GM19193 (cell line): ENCODE measurements around the gene POLR3GL.

Experiments used
- POLR2A ChIP-seq: IDR thresholded peaks from 4 replicates; pipeline ENCODE4 v1.6.1; 2011; ENCODE audit not compliant: insufficient read depth, insufficient read length; ENCODE audit errors: extremely low read depth

POLR3GL gene

DNA sequence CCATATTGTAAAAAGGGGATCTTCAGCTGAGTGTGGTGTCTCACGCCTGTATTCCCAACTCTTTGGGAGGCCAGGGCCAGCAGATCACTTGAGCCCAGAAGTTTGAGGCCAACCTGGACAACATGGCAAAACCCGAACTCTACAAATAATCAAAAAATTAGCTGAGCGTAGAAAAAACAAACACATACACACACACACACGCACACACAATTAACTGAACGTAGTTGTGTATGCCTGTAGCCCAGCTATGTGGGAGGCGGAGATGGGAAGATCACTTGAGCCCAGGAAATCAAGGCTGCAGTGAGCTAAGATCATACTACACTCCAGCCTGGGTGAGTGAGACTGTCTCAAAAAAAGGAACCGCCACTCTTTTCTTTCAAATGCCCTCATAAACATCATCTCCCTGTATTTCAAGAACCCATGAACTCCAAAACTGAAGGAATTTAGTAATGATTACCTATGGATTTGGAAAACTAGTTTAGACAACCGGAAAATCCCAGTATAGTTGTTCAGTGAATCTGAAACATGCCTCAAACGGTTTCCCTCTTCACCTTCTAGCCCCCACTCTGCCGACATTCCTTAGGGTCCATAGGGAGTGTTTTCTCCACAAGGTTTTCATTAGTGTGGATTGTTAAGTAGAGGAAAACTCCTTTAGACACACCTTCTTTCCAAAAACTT, 27.4 kb downstream of the POLR3GL start:
- TF ChIP-seq POLR2A, result peak; percentile 68

DNA sequence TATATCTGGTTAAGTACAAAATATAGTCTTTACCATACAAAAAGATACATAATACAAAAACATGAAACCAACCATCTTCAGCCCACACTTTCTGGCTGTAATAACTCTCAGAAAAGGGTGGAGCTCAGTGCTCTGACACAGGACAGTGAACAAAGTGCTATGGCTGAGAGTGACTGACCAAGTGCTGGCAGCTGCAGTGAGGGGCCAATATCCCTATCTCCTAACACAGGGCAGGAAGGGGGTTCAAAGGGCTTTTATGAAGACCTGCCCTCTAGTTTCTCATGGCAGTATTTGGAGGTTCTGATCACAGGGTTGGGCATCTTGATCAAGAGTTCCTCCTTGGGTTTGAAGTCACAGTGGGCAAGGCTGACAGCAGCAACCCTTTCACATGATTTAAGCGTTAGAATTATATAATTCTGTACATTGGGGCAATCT, 28.0 kb downstream of the POLR3GL start:
- no peak for TF ChIP-seq POLR2A

DNA sequence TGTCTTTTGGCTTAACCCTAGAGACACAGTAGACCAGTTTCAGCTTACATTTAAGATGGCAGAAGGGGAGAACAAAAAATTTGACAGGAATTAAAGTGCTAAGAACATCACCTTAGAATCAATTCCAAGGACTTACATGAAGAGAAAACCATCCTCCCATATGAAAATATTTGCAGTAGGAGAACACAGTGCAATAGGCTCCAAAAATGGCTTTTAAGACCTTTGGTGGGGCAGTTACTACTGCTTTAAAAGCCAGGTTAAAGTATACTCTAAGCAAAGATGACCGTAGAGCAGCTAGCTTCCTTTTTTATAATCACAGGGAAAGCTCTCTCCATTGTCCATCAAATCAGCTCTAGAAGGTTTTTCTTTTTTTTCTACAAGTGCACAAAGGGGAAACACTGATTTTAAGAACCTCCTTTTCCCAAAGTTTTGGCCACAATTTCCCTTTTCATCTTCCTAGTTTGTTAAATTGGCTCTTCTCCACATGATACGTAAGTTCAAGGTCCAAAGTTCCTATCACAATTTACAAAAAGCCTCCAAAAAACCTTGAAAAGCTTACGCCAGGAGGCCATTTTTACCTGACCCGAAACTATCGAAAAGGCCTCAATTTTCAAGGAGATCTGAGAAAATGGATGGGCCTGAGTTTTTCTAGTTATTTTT, 28.6 kb downstream of the POLR3GL start:
- TF ChIP-seq POLR2A, result no peak

DNA sequence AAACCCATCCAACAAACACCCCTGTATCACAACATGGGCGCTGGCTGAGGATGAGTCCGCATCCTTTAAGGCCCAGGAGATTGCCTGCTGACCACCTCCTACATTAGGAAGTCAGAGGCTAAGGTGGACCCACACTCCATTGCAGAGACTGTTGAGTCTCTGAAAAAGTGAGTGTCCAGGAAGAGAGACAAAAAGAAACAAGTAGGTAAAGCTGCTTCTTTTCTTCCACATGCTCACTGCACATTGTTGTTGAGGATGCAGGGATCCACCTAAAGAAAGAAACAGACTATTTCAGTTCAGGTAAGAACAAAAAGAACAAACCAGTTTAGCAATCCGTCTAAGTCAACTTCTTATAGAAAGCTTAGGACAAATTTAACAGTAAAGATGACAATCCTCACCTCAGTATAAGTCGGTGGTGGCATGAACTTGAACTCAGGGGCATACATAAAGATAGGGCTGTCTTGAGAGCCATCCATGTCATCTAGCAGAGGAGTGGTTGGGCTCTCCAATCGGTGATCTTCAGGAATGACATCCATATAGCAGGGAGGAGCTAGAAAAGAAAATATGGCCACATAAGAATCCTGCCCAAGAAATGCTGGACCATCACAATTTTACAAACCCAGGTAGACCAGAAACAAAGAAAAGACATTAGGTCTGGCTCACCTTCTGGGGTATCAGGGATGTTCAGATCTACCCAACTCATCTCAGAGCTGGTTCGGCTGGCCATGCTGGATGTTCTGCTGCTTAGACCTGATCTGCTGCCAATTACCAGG, 29.3 kb downstream of the POLR3GL start:
- TF ChIP-seq POLR2A, result peak; percentile 22

DNA sequence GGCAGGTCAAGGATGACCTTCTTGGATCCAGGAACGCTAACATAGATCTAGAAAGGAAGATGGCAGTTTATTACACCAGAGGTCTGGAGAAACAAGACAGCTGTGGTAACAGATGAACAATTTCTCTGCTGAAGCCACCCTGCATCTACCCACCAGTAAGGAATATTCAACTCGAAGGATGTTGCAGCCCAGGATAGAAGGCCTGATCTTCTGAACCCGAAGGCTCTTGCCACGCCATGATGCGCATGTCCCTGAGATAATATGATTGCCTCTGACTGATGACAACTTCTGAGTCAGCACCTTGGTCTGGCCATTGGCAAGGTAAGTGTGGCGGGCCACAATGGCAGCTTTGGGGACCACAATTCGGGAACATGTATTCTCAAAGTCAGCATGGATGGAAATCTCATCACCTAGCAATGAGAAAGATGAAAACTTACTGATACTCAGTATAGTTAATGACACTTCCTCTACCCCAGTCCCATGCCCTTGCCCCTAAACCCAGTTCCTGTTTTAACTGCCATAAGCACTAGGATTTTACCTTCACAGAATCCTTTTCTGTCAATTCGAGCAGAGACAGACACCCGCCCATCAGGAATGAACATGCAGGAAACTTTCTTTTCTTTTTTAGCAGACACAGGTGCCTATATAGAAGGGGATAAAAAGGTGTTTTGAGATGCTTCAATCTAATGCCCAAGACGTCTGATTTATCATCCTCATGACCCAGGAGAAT, 30.1 kb downstream of the POLR3GL start:
- TF ChIP-seq POLR2A, result peak; percentile 27

DNA sequence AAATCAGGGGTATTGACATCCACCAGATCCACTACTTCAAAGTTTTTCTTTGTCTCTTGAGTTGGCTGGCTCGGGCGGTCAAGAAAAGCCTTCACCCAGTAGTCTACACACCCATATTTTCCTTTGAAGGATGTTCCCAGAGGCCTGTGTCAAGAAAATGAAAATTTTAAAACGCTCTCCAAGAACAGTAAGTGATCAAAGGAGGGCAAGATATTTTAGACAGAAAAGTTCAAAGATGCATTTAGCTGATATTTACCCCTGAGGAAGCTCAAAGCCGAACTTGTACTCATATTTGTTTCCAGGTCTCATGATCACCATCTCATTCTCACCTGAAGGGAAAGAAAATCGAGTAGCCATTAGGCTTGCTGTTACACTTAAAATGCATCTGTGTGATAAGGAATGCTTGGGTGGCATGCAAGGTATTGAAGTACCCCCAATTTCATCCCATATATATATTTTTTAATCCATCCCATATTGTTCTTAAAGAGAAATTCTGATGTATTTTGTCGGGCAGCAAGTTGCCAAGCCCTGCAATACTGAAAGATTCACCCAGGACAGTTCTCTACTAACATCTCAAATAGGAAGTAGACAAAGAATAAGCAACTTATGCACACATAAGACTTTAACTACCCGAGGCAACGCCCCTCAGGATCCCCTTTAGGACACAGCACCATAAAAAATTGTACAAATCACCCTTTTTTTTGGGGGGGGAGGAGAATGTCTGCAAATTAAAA, 30.8 kb downstream of the POLR3GL start:
- no peak for TF ChIP-seq POLR2A

DNA sequence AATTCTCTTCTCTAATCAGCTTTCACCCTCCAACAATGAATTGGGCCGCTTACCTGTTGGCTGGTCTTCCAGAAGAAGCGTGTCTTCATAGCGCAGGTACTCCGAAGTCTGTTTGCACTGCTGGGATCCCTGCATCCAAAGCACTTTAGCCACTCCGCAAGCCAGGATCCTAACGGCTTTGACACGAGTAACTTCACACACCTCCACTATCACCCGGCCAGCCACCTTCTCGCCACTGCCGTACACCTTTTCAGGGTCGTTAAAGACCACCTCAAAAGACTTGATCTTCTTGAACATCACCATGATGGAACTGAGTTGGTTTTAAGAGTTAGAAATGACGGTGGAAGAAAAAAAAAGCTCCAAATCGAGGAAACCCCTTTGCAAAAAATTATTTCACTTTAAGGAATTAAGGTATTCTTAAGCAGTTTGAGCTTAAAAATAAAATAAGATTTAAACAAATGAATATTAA, 31.5 kb downstream of the POLR3GL start:
- no peak for TF ChIP-seq POLR2A

DNA sequence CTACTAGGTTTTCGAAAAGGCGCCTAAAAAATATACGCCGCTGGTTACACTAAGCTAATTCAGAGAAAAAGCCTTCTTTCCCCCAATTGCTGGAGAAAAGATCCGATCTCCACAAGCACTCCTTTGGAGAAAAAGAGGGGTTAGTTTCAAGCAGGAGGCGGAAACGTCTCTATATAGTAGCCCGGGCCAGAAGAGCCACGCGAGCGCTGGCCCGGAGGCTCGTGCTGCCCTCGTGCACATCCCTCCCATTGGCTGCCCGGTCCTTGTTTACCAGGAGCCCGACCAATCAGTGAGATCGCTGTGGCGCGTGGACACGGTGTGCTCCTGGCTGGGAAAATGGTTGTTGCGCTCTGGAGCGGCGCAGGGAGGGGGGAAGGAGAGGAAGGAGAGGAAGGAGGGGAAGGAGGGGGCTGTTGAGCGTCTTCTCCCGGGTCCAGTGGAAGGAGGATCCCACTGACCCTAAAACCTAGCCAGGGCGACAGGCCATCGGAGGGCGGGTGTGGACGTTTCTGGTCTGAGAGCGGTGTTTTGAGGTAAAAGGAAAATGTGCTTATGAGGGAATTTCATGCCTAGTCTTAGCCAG, 32.0 kb downstream of the POLR3GL start, which contains the start of gene TXNIP:
TXNIP (minus strand) TSS at position 147 of the 583 bp plus-strand sequence. CDS start 313 bp downstream, outside the sequence.
- peak; percentile 93 for TF ChIP-seq POLR2A

DNA sequence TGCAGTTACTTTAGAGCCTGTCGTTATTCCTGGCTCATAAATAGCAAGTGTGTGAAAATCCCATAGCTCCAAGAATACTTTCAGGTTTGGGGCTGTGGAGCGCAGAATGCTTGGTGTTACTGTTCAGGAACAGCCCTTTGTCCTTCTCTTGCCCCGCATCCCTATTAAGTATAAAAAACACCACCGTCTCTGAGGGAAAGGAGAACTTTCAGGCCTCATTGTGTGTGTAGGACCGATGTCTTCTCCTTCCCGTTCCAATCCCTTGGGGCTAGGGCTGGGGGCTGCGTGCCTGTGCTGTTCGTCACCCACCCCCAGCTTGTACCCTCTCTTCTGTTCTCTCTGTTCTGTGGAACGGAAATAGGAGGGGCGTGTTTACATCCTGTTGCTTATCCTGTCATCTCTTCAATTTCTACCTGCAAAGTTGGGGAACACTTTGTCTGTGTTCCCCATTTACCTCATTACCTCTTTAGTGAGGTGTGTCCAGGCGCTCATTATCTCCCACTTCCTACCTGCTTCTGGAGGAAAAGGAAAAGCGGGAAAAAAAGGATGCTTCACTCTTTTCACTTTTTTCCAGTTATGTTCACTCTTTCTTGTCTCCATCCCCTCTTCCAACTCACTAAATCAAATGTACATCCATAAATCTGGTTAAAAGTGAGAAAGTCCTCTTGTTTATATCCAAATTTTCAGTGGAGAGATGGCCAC, 32.7 kb downstream of the POLR3GL start:
- peak; percentile 13 for TF ChIP-seq POLR2A

DNA sequence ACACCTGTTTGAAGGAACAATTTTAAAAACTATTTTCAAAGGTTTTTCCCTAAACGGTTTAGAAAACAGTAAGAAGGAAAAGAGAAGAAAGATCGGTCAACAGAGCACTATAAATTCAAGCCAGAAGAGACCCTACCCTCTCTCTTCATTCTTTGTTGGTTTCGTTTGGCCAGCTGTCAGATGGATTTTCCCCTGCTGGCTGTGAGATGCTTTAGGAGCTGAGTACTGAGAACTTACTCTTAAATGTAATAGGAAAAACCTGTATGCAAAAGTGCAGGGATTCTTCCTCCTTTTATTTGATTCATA, 33.2 kb downstream of the POLR3GL start:
- TF ChIP-seq POLR2A, result no peak

DNA sequence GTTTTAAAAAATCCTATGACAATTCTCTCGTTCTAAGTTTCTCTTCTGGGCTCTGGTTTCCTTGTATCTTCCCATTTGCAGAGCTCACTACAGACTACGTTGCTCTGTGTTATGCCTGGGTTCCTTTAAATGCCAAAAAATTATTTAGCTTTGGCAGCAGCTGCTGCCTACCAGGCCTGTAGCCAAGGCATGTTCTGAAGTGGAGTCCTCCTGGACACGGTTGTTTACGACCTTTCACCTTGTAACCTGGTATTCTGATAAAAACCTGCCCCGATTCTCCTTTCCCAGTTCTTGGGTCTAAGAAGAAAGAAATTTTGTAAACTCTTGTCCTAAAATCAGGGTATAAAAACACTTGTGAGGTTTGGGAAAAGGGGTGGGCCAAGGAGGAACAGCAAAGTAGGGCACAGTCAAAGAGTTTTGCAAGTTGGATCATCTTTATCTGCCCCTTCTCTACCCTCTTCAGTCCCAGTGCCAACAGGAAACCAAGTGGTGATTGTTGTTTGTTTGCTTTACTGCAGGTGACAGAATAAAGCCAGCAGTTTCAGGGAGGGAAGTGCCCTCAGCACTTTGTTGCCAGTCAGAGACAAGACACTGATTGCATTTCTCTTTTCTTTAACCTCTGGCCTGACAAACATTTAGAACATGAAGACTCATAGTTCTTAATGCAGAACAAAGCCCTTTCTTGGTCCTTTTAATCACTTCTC, 35.0 kb downstream of the POLR3GL start:
- TF ChIP-seq POLR2A, result no peak

DNA sequence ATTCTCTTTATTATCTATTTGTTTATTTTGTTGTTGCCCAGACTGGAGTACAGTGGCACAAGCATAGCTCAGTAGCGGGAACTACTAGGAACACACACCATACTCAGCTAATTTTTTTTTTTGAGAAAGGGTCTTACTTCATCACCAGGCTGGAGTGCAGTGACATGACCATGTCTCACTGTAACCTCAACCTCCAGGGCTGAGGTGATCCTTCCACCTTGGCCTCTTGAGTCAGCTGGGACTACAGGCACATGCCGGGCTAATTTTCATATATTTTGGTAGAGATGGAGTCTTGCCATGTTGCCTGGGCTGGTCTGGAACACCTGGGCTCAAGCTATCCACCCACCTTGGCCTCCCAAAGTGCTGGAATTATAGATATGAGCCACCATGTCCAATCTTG, 37.2 kb downstream of the POLR3GL start:
- TF ChIP-seq POLR2A, result no peak
